B cell (primary cell): ENCODE data around the gene CNNM4. TPM values are rescaled to one million over a fixed set of nuclear protein-coding genes. Genes with fewer than 3 reads are reported as not detected.

Experiments used
- ATAC-seq: fragments of 200-7000 bp; cut with Tn5 transposase; one replicate; pipeline ENCODE4 v1.10.0; 2021; ENCODE audit warnings: low read depth, mild to moderate bottlenecking, moderate number of reproducible peaks, moderate library complexity
- CTCF ChIA-PET: fragments of 350-600 bp; sonication (Branson Sonifier 250); formaldehyde crosslinking; loops from one replicate; lab custom pipeline; 2021; ENCODE audit warnings: antibody characterized with exemption, inconsistent platforms; lab: Charles Lee
- POLR2A ChIA-PET: fragments of 350-600 bp; sonication (Branson Sonifier 250); formaldehyde crosslinking; loops from one replicate; lab custom pipeline; 2021; ENCODE audit warnings: antibody characterized with exemption; lab: Charles Lee
- DNase-seq: peaks from one replicate; pipeline ENCODE4 v3.0.0; 2013
- H2AFZ ChIP-seq: 2 replicates; pipeline ENCODE4 v1.6.1; 2012; ENCODE audit warnings: mild to moderate bottlenecking, low read depth, low read length; ENCODE audit not compliant: insufficient read depth, poor library complexity, severe bottlenecking
- H3K27ac ChIP-seq, 2 donors: 1 replicate in 1 of 2; 2 replicates in 1 of 2; pipeline ENCODE4 v1.5.1; 2012 to 2013; ENCODE audit warnings: low read length in 2 of 2, mild to moderate bottlenecking in 2 of 2, moderate library complexity in 1 of 2
- H3K27me3 ChIP-seq, 4 experiments: fragments of 200-600 bp in 1 of 4; sonication (generic) in 1 of 4; replicated peaks in 1 of 4; 1 replicate in 2 of 4; 2 replicates in 2 of 4; pipeline versions ENCODE4 v1.6.1 to v1.7.0; 2013 to 2016; ENCODE audit warnings: low read length in 3 of 4, mild to moderate bottlenecking in 2 of 4, mixed read lengths in 1 of 4, moderate library complexity in 1 of 4; ENCODE audit not compliant: insufficient read depth in 4 of 4, control insufficient read depth in 3 of 4; ENCODE audit errors: control extremely low read depth in 1 of 4
- H3K36me3 ChIP-seq, 2 experiments: replicated peaks in 1 of 2; 1 replicate in 1 of 2; 2 replicates in 1 of 2; pipeline versions ENCODE4 v1.6.1 to v1.7.1; 2013; ENCODE audit warnings: low read length in 1 of 2; ENCODE audit not compliant: insufficient read depth in 2 of 2, control insufficient read depth in 1 of 2; ENCODE audit errors: control extremely low read depth in 1 of 2, extremely low read depth in 1 of 2
- H3K4me1 ChIP-seq, 2 donors: fragments of 200-600 bp in 1 of 2; sonication (generic) in 1 of 2; 1 replicate in 1 of 2; 2 replicates in 1 of 2; pipeline versions ENCODE4 v1.5.1 to v1.6.1; 2013 to 2017; ENCODE audit warnings: low read length in 2 of 2; ENCODE audit not compliant: control insufficient read depth in 2 of 2, insufficient read depth in 2 of 2
- H3K4me2 ChIP-seq: replicated peaks from 2 replicates; pipeline ENCODE3; 2012; ENCODE audit warnings: mild to moderate bottlenecking, low read depth, low read length; ENCODE audit not compliant: poor library complexity, severe bottlenecking
- H3K4me3 ChIP-seq, 5 experiments: fragments of 200-600 bp in 1 of 5; sonication (generic) in 1 of 5; 1 replicate in 3 of 5; 2 replicates in 2 of 5; pipeline versions ENCODE4 v1.5.1 to v1.7.0; 2011 to 2016; ENCODE audit warnings: low read length in 4 of 5, mild to moderate bottlenecking in 4 of 5, low read depth in 2 of 5, control low read depth in 1 of 5, moderate library complexity in 1 of 5; ENCODE audit not compliant: insufficient read depth in 1 of 5; ENCODE audit errors: control extremely low read depth in 1 of 5, extremely low read depth in 1 of 5
- H3K79me2 ChIP-seq: fragments of 200-600 bp; sonication (generic); one replicate; pipeline ENCODE4 v1.6.0; 2016; ENCODE audit warnings: low read length; ENCODE audit not compliant: control insufficient read depth, insufficient read depth
- H3K9ac ChIP-seq: fragments of 200-600 bp; sonication (generic); 2 replicates; pipeline ENCODE4 v1.6.1; 2017; ENCODE audit warnings: mild to moderate bottlenecking, low read length, moderate library complexity
- H3K9me3 ChIP-seq, 3 donors: one replicate each; pipeline versions ENCODE4 v1.6.1 to v1.7.1; 2013; ENCODE audit warnings: low read length in 2 of 3; ENCODE audit not compliant: control insufficient read depth in 2 of 3, insufficient read depth in 1 of 3; ENCODE audit errors: control extremely low read depth in 1 of 3
- H4K20me1 ChIP-seq: 2 replicates; pipeline ENCODE4 v1.6.0; 2012; ENCODE audit warnings: mild to moderate bottlenecking, low read length; ENCODE audit not compliant: insufficient read depth, control insufficient read depth, poor library complexity, severe bottlenecking
- H3K27ac Mint-ChIP-seq: one replicate; pipeline ENCODE4 v1.8.0; 2021; ENCODE audit warnings: mixed read lengths
- H3K27me3 Mint-ChIP-seq: one replicate; pipeline ENCODE4 v1.8.0; 2021; ENCODE audit warnings: mixed read lengths
- H3K4me1 Mint-ChIP-seq: one replicate; pipeline ENCODE4 v1.8.0; 2021; ENCODE audit warnings: mixed read lengths
- H3K4me3 Mint-ChIP-seq: one replicate; pipeline ENCODE4 v1.8.0; 2021; ENCODE audit warnings: mixed read lengths
- H3K9me3 Mint-ChIP-seq: one replicate; pipeline ENCODE4 v1.8.0; 2022; ENCODE audit warnings: mixed read lengths; ENCODE audit not compliant: insufficient read depth
- CTCF ChIP-seq: fragments of 200-600 bp; IDR thresholded peaks from one replicate; pipeline ENCODE4 v1.8.0; 2022; ENCODE audit warnings: antibody characterized with exemption, mild to moderate bottlenecking
- EZH2 ChIP-seq: IDR thresholded peaks from 2 replicates; pipeline ENCODE4 v1.6.1; 2012; ENCODE audit warnings: borderline replicate concordance, low read depth, mild to moderate bottlenecking, moderate library complexity, low read length; ENCODE audit not compliant: insufficient read depth, poor library complexity, severe bottlenecking
- WGBS: methylation state at CpG from one replicate; pipeline ENCODE4 v1.1.5; 2013; ENCODE audit warnings: missing lambda C conversion rate; ENCODE audit not compliant: insufficient coverage; 5-methylcytosine and 5-hydroxymethylcytosine counted together
- intact Hi-C: fragments of 100-400 bp; cut with micrococcal nuclease; formaldehyde crosslinking; loops from one replicate; pipeline ENCODE4 v1.10.0; 2022
- polyA plus RNA-seq: library from polyadenylated mRNA; depleted of rRNA; stranded (reverse); fragments of >200 nt; gene quantifications from 2 replicates; pipeline ENCODE4 v1.2.3, GENCODE V29; 2012
- total RNA-seq, 2 donors: library from RNA; stranded (reverse); fragments of 120-200 nt in 1 of 2; gene quantifications; 1 replicate in 1 of 2; 2 replicates in 1 of 2; pipeline versions ENCODE4 v1.2.3 to v1.2.4, GENCODE V29; 2013 to 2022

CNNM4 gene
- total and polyA plus RNA-seq, 2 donors (not counting 1 experiment from before 2014, with no cell fraction given), result 15.1 to 24.0 TPM

- Mint-ChIP-seq H3K4me1 (peaks cover 17% of the 10 kb centered on the region), H3K27ac (peak within 1 kb of the TSS; percentile 89), H3K4me3 (peak within 1 kb of the TSS; percentile 86), H3K9me3 (no peaks in the 10 kb centered on the region), H3K27me3 (no peaks in the 10 kb centered on the region)
- TF ChIP-seq CTCF, result peak; percentile 88
- no peak for TF ChIP-seq EZH2
- H3K27ac ChIP-seq, result peak within 1 kb of the TSS; percentile 73 to 88
- H3K27me3 ChIP-seq, result peaks cover 0 to 10% (median 0%) of the 10 kb centered on the region in 4 experiments
- POLR2A ChIA-PET, result interaction anchor here (0.6 to 2.5 kb wide), 12 partner anchors 13 to 654 kb away, joined by 3 to 14 read pairs (median 4); partner anchors contain the start of genes ANKRD36 and CNNM3
- peaks cover 16 to 20% of the 10 kb centered on the region in 2 donors for H3K4me1 ChIP-seq
- peak within 1 kb of the TSS; percentile 79 for H3K9ac ChIP-seq
- peak within 1 kb of the TSS; percentile 48 to 87 (median 73) for H3K4me3 ChIP-seq
- CTCF ChIA-PET, result interaction anchor here (0.6 to 3.3 kb wide), 41 partner anchors 10 to 537 kb away, joined by 3 to 45 read pairs (median 5); partner anchors contain the start of genes ANKRD36, CNNM3, CNNM4 and KANSL3
- peak; percentile 93 for ATAC-seq
- peaks cover 2 to 8% of the 10 kb centered on the region in 2 experiments for H3K36me3 ChIP-seq
- intact Hi-C loops, result loop anchor here (1.0 to 5.0 kb wide), 8 partner anchors 12 to 321 kb away; partner anchors contain the start of genes ARID5A, CNNM3, CNNM4 and KANSL3
- H3K79me2 ChIP-seq, result peaks cover 20% of the 10 kb centered on the region
- under 1% methylated on average over 81 of the region's 81 CpGs for WGBS
- H3K4me2 ChIP-seq, result peak within 1 kb of the TSS; percentile 95
- peak within 1 kb of the TSS; percentile 92 for H2AFZ ChIP-seq
- DNase-seq, result peak; percentile 100
- peaks cover 6% of the 10 kb centered on the region for H4K20me1 ChIP-seq
- no peaks in the 10 kb centered on the region for H3K9me3 ChIP-seq
Measured at GRCh38 chr2:96857667-96858372, 97.1 kb downstream of the CNNM4 start, which contains the start of gene ANKRD39. TSS of gene ANKRD39 (minus strand) at chr2:96858016. CDS start at chr2:96857987, 29 bp downstream.
